HepG2 (cell line): ENCODE data around the gene SLC35B1. TPM values are rescaled to one million over a fixed set of nuclear protein-coding genes. Genes with fewer than 3 reads are reported as not detected.
A peak's percentile ranks its signal among the peaks of the same experiment; 100 is the strongest.

Experiments
- MXI1 ChIP-seq: IDR thresholded peaks from 3 replicates; pipeline ENCODE4 v1.6.1; 2012; ENCODE audit warnings: low read depth, low read length, inconsistent platforms, borderline replicate concordance
- PTBP1 ChIP-seq: fragments of 200-400 bp; formaldehyde crosslinking; IDR thresholded peaks from 2 replicates; pipeline ENCODE4 v1.6.1; 2018; ENCODE audit warnings: low read length, low read depth; ENCODE audit not compliant: poor library complexity, severe bottlenecking
- SRSF4 ChIP-seq: fragments of 200-400 bp; formaldehyde crosslinking; IDR thresholded peaks from one replicate; pipeline ENCODE4 v1.6.1; 2018; ENCODE audit warnings: mild to moderate bottlenecking, low read depth, low read length, moderate library complexity; ENCODE audit not compliant: poor library complexity, severe bottlenecking
- TP53 ChIP-seq: sonication (generic); formaldehyde crosslinking; conservative IDR thresholded peaks from 2 replicates; pipeline ENCODE4 v1.4.0; 2020; ENCODE audit warnings: missing genetic modification reagents
- ZNF468 ChIP-seq: sonication (generic); formaldehyde crosslinking; IDR thresholded peaks from 2 replicates; pipeline ENCODE4 v1.8.0; 2022; ENCODE audit warnings: mild to moderate bottlenecking, moderate library complexity, missing genetic modification reagents
- ZNF850 ChIP-seq: sonication (generic); formaldehyde crosslinking; conservative IDR thresholded peaks from 2 replicates; pipeline ENCODE4 v1.9.0; 2021; ENCODE audit warnings: mild to moderate bottlenecking, missing genetic modification reagents
- polyA plus RNA-seq, 8 experiments: library from polyadenylated mRNA; depleted of rRNA in 3 of 8; stranded (reverse) in 7 of 8; unstranded in 1 of 8; fragments of >200 nt; fragmentation: Illumina TruSeq in 4 of 8; extraction: Trizol in 4 of 8; gene quantifications; 2 replicates each; pipeline versions ENCODE4 v1.2.1 to v1.2.3, GENCODE V29; 2011 to 2016; ENCODE audit warnings: low read depth in 4 of 8, missing spikeins in 1 of 8, mixed read lengths in 1 of 8; ENCODE audit not compliant: insufficient read depth in 1 of 8
- total RNA-seq, 5 experiments: library from RNA; depleted of rRNA; stranded (reverse); fragments of >200 nt; fragmentation: Illumina TruSeq; extraction: Trizol; gene quantifications; 2 replicates each; pipeline ENCODE4 v1.2.3, GENCODE V29; 2016; ENCODE audit warnings: low read depth in 1 of 5
- TF ChIP-seq, protein P1 (sequence below): sonication (generic); formaldehyde crosslinking; IDR thresholded peaks from 2 replicates; pipeline ENCODE4 v1.9.0; 2021; ENCODE audit warnings: mild to moderate bottlenecking, missing genetic modification reagents
- TF ChIP-seq, protein P2 (sequence below), 2 experiments: sonication (generic) in 1 of 2; formaldehyde crosslinking in 1 of 2; IDR thresholded peaks; 2 replicates each; pipeline versions ENCODE4 v1.6.1 to v1.9.0; 2014 to 2022; ENCODE audit warnings: antibody characterized with exemption in 1 of 2, borderline replicate concordance in 1 of 2, inconsistent platforms in 1 of 2, low read depth in 1 of 2, missing genetic modification reagents in 1 of 2
- TF ChIP-seq, protein P3 (sequence below): sonication (generic); formaldehyde crosslinking; IDR thresholded peaks from 2 replicates; pipeline ENCODE4 v1.5.1; 2020; ENCODE audit warnings: mild to moderate bottlenecking, missing genetic modification reagents, borderline replicate concordance
- TF ChIP-seq, protein P4 (sequence below): sonication (generic); formaldehyde crosslinking; IDR thresholded peaks from 2 replicates; pipeline ENCODE4 v1.5.0; 2020; ENCODE audit warnings: missing genetic modification reagents

Gene SLC35B1
- total and polyA plus RNA-seq, 2 of the 13 experiments (the other 11 are each of a cell fraction or from before 2014, with no cell fraction given) = 99.6 to 113 TPM

DNA sequence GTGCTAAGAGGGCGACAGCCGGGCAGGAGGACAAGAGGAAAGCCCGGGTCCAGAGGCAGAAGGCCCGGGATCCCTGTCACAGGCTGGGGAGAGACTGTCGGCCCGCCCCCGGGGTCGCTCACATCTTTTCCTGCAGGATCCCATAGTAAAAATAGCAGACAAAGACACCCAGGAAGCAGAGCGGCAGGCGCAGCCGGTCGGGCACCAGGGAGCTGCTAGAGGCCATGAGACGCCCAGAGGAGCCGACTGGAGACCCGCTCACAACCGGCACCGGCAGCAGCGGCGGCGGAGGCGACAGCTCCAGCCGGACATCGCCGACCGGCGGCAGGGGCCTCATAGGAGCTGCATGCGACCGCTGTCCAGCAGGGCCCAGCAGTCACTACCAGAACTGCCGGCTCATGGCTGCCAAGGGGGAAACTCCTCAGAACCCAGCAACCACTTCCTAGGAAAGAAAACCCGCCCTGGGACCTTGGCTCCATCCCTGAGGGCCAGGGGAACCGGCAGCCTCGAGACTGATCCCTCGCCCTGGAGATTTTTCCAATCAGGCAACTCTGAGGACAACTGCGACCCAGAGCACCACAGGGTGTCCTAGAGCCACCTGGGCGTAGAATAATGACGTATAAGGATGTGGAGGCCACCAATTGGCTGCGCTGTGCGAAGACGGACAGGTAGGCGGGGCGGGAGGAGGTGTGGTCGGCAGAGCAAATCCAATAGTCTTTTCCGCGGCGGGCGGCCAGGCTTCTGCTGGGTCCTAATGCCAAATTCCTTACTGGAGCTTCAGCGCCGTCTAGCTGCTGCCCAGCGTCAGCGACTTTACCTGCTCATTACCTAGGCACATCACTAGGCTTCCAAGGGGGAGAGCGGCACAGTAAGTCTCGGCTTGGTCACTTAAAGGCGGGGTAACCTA is at the start of gene SLC35B1 (continued):
- TF ChIP-seq ZNF468 (no peak), PTBP1 (no peak), ZNF850 (0 out of 2 replicates have a peak, but pooled peaks have one; percentile 46), MXI1 (peak; percentile 27; the same call in 1 of the 3 replicates), SRSF4 (no peak), TP53 (CRISPR knock-in tag) (no peak)
- TF ChIP-seq, protein P1, sequence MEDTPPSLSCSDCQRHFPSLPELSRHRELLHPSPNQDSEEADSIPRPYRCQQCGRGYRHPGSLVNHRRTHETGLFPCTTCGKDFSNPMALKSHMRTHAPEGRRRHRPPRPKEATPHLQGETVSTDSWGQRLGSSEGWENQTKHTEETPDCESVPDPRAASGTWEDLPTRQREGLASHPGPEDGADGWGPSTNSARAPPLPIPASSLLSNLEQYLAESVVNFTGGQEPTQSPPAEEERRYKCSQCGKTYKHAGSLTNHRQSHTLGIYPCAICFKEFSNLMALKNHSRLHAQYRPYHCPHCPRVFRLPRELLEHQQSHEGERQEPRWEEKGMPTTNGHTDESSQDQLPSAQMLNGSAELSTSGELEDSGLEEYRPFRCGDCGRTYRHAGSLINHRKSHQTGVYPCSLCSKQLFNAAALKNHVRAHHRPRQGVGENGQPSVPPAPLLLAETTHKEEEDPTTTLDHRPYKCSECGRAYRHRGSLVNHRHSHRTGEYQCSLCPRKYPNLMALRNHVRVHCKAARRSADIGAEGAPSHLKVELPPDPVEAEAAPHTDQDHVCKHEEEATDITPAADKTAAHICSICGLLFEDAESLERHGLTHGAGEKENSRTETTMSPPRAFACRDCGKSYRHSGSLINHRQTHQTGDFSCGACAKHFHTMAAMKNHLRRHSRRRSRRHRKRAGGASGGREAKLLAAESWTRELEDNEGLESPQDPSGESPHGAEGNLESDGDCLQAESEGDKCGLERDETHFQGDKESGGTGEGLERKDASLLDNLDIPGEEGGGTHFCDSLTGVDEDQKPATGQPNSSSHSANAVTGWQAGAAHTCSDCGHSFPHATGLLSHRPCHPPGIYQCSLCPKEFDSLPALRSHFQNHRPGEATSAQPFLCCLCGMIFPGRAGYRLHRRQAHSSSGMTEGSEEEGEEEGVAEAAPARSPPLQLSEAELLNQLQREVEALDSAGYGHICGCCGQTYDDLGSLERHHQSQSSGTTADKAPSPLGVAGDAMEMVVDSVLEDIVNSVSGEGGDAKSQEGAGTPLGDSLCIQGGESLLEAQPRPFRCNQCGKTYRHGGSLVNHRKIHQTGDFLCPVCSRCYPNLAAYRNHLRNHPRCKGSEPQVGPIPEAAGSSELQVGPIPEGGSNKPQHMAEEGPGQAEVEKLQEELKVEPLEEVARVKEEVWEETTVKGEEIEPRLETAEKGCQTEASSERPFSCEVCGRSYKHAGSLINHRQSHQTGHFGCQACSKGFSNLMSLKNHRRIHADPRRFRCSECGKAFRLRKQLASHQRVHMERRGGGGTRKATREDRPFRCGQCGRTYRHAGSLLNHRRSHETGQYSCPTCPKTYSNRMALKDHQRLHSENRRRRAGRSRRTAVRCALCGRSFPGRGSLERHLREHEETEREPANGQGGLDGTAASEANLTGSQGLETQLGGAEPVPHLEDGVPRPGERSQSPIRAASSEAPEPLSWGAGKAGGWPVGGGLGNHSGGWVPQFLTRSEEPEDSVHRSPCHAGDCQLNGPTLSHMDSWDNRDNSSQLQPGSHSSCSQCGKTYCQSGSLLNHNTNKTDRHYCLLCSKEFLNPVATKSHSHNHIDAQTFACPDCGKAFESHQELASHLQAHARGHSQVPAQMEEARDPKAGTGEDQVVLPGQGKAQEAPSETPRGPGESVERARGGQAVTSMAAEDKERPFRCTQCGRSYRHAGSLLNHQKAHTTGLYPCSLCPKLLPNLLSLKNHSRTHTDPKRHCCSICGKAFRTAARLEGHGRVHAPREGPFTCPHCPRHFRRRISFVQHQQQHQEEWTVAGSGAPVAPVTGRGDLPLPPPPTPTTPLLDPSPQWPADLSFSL (CRISPR knock-in tag) = 0 out of 2 replicates have a peak, but pooled peaks have one; percentile 35
- TF ChIP-seq, protein P2, sequence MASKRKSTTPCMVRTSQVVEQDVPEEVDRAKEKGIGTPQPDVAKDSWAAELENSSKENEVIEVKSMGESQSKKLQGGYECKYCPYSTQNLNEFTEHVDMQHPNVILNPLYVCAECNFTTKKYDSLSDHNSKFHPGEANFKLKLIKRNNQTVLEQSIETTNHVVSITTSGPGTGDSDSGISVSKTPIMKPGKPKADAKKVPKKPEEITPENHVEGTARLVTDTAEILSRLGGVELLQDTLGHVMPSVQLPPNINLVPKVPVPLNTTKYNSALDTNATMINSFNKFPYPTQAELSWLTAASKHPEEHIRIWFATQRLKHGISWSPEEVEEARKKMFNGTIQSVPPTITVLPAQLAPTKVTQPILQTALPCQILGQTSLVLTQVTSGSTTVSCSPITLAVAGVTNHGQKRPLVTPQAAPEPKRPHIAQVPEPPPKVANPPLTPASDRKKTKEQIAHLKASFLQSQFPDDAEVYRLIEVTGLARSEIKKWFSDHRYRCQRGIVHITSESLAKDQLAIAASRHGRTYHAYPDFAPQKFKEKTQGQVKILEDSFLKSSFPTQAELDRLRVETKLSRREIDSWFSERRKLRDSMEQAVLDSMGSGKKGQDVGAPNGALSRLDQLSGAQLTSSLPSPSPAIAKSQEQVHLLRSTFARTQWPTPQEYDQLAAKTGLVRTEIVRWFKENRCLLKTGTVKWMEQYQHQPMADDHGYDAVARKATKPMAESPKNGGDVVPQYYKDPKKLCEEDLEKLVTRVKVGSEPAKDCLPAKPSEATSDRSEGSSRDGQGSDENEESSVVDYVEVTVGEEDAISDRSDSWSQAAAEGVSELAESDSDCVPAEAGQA (IDR thresholded peaks at IDR 0.05; ENCODE audit: low read depth) = peak; percentile 61; the same call in 1 of the 2 replicates
- TF ChIP-seq, protein P2 (CRISPR knock-in tag; IDR thresholded peaks at IDR 0.05; ENCODE audit: borderline replicate concordance) = no peak
- TF ChIP-seq, protein P3, sequence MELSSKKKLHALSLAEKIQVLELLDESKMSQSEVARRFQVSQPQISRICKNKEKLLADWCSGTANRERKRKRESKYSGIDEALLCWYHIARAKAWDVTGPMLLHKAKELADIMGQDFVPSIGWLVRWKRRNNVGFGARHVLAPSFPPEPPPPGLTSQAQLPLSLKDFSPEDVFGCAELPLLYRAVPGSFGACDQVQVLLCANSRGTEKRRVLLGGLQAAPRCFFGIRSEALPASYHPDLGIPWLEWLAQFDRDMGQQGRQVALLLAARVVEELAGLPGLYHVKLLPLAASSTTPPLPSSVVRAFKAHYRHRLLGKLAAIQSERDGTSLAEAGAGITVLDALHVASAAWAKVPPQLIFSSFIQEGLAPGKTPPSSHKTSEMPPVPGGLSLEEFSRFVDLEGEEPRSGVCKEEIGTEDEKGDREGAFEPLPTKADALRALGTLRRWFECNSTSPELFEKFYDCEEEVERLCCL (CRISPR knock-in tag) = no peak
- TF ChIP-seq, protein P4, sequence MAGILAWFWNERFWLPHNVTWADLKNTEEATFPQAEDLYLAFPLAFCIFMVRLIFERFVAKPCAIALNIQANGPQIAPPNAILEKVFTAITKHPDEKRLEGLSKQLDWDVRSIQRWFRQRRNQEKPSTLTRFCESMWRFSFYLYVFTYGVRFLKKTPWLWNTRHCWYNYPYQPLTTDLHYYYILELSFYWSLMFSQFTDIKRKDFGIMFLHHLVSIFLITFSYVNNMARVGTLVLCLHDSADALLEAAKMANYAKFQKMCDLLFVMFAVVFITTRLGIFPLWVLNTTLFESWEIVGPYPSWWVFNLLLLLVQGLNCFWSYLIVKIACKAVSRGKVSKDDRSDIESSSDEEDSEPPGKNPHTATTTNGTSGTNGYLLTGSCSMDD = no peak
